ENCODE results near the gene PLIN1. TPM values are rescaled to one million over a fixed set of nuclear protein-coding genes. Genes with fewer than 3 reads are reported as not detected.
A peak's percentile ranks its signal among the peaks of the same experiment; 100 is the strongest.

Gene PLIN1
- total RNA-seq, 1 donor from 2014 or later: 0.06 TPM

DNA sequence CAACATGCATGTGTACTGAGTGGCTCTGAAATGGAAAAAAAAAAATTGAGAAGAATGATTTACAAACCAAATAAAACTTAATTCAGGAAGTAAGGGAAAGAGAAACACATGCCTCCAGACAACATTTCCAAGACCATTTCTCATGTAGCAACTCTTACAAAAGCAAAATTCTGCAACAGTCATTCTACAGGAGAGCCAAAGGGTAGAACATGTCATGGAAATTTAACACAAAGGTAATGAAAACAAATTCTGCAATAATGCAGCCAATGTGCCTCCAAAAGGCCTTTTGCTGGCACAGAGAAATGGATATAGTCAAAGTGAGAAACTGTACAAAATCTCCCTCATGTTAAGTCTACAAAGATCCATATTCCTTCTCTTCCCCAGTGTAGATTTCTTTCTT is 7.4 kb upstream of the PLIN1 start:
- no peak for DNase-seq (ENCODE audit: low read depth)
- TF ChIP-seq, protein P1, sequence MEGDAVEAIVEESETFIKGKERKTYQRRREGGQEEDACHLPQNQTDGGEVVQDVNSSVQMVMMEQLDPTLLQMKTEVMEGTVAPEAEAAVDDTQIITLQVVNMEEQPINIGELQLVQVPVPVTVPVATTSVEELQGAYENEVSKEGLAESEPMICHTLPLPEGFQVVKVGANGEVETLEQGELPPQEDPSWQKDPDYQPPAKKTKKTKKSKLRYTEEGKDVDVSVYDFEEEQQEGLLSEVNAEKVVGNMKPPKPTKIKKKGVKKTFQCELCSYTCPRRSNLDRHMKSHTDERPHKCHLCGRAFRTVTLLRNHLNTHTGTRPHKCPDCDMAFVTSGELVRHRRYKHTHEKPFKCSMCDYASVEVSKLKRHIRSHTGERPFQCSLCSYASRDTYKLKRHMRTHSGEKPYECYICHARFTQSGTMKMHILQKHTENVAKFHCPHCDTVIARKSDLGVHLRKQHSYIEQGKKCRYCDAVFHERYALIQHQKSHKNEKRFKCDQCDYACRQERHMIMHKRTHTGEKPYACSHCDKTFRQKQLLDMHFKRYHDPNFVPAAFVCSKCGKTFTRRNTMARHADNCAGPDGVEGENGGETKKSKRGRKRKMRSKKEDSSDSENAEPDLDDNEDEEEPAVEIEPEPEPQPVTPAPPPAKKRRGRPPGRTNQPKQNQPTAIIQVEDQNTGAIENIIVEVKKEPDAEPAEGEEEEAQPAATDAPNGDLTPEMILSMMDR (conservative IDR thresholded peaks at IDR 0.05; ENCODE audit: low read depth, low read length): no peak
- no peak overlapping the region for H3K4me3 ChIP-seq (ENCODE audit: low read depth, low read length)

DNA sequence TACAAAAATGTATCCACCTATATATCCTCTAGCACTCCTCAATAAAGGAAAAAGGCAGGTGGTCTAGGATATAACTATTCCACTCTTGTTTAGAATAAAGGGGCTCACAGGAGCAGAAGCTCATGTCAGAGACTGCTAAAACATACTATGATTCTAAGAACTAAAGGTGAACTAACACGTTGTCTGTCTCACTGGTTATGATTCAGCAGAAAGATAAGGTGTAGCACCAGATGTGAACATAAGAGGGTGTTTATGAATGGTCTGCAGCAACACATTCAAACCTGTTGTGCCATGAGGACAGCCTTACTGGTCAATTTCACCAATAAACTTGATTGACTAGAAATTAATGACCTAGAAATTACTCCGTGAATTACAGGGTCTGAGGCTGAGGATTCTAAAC is 6.8 kb upstream of the PLIN1 start:
- TF ChIP-seq, protein P1 (conservative IDR thresholded peaks at IDR 0.05; ENCODE audit: low read depth, low read length): no peak
- DNase-seq (ENCODE audit: low read depth): no peak
- no peak overlapping the region for H3K4me3 ChIP-seq (ENCODE audit: low read depth, low read length)

DNA sequence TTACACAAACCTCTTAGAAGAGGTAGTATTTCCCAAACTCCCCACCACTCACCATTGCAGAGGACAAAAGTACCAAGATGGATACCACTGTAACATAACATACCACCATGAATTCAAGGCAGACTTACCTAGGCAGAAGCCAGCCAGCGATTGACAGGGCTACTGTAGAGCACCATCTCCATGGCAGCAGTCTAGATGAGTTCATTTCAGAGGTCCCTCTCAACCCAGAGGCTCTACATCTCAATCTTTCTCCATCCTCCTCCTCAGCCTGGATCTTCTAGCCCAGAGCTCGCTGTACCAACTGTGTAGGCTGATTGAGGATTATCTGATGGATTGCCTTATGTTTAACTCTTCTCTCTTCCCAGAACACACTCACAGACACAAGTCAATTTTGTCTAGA is 2.0 kb upstream of the PLIN1 start:
- no peak for DNase-seq (ENCODE audit: low read depth)
- no peak overlapping the region for H3K4me3 ChIP-seq (ENCODE audit: low read depth, low read length)
- TF ChIP-seq, protein P1 (conservative IDR thresholded peaks at IDR 0.05; ENCODE audit: low read depth, low read length): no peak

DNA sequence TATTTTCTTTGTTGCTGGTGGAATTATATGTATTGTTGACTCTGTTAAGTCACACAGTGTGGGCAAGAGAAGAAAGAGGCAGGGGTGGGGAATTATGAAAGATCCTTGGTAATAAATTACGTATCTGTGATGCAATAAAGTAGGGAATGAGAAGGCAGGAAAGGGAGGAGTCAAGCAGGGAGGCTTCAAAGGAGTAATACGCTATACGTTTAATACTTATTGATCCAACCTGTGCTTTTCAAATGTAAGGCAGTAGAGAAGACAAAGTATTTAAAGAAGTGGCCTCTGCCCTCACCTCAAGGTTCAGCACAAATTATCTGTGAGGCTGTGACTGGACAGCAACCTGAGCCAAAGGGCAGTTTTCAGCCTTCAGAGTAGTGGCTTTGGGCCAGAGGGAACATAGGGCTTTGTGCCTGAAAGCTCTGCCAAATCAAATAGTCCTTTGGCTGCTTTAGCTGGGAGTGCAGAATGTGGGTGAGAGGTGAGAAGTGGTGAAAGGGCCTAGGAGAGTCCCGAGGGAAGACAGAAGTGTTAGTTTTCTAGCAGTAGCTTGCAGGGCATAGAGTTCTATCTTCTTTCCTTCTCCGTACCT is 1.2 kb upstream of the PLIN1 start:
- peak; percentile 49 for DNase-seq (ENCODE audit: low read depth)
- H3K4me3 ChIP-seq (ENCODE audit: low read depth, low read length): no peak overlapping the region
- TF ChIP-seq, protein P1 (conservative IDR thresholded peaks at IDR 0.05; ENCODE audit: low read depth, low read length): no peak

DNA sequence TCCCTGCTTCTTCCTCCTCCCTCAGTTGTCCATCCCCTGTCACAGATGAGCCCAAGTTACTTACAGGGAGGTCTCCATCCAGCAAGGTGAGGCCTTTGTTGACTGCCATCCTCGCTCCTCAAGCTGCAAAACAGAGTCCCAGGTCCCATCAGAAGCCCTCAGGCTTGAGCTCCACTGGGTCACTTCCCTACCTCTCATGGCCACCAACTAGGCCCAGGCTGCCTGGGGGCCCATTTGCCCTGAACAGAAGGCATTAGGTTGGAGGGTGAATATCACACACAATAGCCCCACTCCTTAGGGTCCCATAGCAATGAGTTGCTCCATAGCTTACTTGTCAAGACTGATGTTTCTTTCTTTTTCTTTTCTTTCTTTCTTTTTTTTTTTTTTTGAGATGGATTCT is 1.8 kb downstream of the PLIN1 start:
- TF ChIP-seq, protein P1 (conservative IDR thresholded peaks at IDR 0.05; ENCODE audit: low read depth, low read length): no peak
- no peak for DNase-seq (ENCODE audit: low read depth)
- no peak overlapping the region for H3K4me3 ChIP-seq (ENCODE audit: low read depth, low read length)

DNA sequence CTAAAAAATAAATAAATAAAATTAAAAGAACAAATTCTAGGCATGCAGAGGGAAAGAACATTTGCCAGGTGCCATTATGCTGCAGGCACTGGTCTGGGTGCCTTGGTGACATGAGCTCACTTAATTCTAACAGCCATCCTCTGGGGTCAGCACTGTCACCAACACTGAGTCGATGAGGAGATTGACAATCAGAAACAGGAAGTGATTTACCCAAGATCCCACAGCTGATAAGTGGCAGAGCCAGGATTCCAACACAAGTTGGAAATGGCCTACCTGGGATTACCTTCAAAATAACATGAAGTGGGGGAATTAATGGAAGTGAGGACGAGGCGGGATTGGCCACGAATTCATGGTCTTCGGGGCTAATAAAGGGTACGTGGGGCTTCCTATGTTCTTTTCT is 3.6 kb downstream of the PLIN1 start:
- no peak overlapping the region for H3K4me3 ChIP-seq (ENCODE audit: low read depth, low read length)
- TF ChIP-seq, protein P1 (conservative IDR thresholded peaks at IDR 0.05; ENCODE audit: low read depth, low read length): no peak
- DNase-seq (ENCODE audit: low read depth): no peak

DNA sequence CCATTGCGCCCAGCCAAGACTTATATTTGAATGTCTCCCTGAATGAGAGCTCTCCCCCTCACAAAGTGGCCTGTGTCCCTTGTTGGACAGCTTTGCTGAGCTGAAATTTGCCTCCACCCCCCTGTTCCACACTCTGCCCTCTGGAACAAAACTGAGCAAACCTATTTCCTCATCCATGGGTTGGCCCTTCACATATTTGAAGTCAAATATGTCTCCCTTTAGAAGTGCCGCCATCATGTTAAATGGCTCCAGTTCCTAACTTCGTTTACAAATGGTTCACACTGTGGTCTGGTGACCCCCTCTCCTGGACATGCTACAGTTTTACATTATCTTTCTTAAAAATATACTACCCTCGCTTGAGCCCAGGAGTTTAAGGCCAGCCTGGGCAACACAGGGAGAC is 4.6 kb downstream of the PLIN1 start:
- no peak overlapping the region for H3K4me3 ChIP-seq (ENCODE audit: low read depth, low read length)
- TF ChIP-seq, protein P1 (conservative IDR thresholded peaks at IDR 0.05; ENCODE audit: low read depth, low read length): no peak
- no peak for DNase-seq (ENCODE audit: low read depth)
